Choroid plexus epithelial cell (primary cell): ENCODE measurements around the gene AUTS2.

Experiments used
- DNase-seq: peaks from one replicate; pipeline ENCODE4 v3.0.0-alpha.2; 2010; ENCODE audit warnings: low read depth
- H3K4me3 ChIP-seq: 2 replicates; pipeline ENCODE4 v1.5.1; 2011; ENCODE audit warnings: low read depth, mild to moderate bottlenecking, control low read depth, low read length, moderate library complexity
- CTCF ChIP-seq: conservative IDR thresholded peaks from 2 replicates; pipeline ENCODE4 v1.5.1; 2011; ENCODE audit warnings: low read depth, mild to moderate bottlenecking, control low read depth, inconsistent platforms, low read length, moderate library complexity

Gene AUTS2

GRCh38 chr7:70525991-70526390, 927.7 kb downstream of the AUTS2 start:
- no peak overlapping the region for H3K4me3 ChIP-seq
- no peak for DNase-seq
- no peak for TF ChIP-seq CTCF

- DNase-seq = no peak
- TF ChIP-seq CTCF = no peak
- no peak overlapping the region for H3K4me3 ChIP-seq
These were observed 929.3 kb downstream of the AUTS2 start for GRCh38 chr7:70527520-70528115.

- no peak for TF ChIP-seq CTCF
- H3K4me3 ChIP-seq = no peak overlapping the region
- DNase-seq = no peak
These were observed 931.2 kb downstream of the AUTS2 start for GRCh38 chr7:70529436-70529835.

- no peak overlapping the region for H3K4me3 ChIP-seq
- no peak for TF ChIP-seq CTCF
- DNase-seq = no peak
These were observed 931.8 kb downstream of the AUTS2 start for GRCh38 chr7:70529914-70530585.

GRCh38 chr7:70533614-70534013, 935.3 kb downstream of the AUTS2 start:
- DNase-seq = no peak
- TF ChIP-seq CTCF = no peak
- H3K4me3 ChIP-seq = no peak overlapping the region

GRCh38 chr7:70539205-70539604, 940.9 kb downstream of the AUTS2 start:
- no peak overlapping the region for H3K4me3 ChIP-seq
- no peak for TF ChIP-seq CTCF
- DNase-seq = no peak

- no peak overlapping the region for H3K4me3 ChIP-seq
- no peak for DNase-seq
- TF ChIP-seq CTCF = no peak
These were observed 941.3 kb downstream of the AUTS2 start for GRCh38 chr7:70539617-70540016.
